ENCODE data around the gene ZNF334.

ZNF334 gene

GRCh38 chr20:46545827-46546138 lies 32.4 kb upstream of the ZNF334 start:
- no peak for DNase-seq (ENCODE audit: low read depth in 2 of 2)

DNA sequence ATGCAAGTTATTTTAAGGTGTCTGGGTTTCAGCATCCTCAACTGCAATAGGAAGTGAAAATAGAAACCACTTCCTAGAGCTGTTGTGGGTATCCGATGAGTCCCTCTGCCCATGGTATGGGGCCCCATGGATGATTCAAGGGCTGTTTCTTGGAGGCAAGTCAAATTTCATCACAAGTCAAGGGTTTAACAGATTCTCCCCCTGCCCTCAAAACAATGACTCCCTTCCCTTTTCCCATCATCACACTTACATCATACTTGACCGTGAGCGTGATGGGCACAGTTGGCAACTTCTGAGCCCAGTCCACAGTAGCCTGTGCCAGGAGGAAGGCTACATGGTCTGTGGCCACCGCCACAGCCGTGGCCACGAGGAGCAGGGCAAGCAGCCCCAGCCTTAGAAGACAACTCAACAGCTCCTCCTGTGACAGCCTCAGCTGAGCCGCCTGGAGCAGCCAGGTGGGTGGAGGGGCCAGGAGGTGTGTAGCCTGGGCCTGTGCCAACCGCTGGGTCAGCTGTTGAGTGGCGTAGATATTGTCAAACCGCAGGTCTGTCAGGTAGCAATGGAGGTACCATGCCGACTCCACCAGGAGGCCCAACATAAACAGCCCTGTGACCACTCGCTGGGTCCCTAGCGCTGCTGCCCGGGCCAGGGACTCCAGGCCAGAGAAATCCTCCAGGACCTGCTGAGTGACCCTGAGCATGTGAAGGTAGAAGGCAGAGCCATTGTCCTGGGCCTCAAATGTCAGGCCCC lies 31.9 kb upstream of the ZNF334 start:
- DNase-seq (ENCODE audit: low read depth in 2 of 2) = peak; percentile 44 to 47

GRCh38 chr20:46544576-46544975 lies 31.2 kb upstream of the ZNF334 start:
- DNase-seq (ENCODE audit: low read depth in 2 of 2) = no peak

- DNase-seq (ENCODE audit: low read depth in 2 of 2) = no peak
Observed at GRCh38 chr20:46543959-46544358, 30.6 kb upstream of the ZNF334 start.

GRCh38 chr20:46543033-46543432 lies 29.7 kb upstream of the ZNF334 start:
- no peak for DNase-seq (ENCODE audit: low read depth in 2 of 2)

DNA sequence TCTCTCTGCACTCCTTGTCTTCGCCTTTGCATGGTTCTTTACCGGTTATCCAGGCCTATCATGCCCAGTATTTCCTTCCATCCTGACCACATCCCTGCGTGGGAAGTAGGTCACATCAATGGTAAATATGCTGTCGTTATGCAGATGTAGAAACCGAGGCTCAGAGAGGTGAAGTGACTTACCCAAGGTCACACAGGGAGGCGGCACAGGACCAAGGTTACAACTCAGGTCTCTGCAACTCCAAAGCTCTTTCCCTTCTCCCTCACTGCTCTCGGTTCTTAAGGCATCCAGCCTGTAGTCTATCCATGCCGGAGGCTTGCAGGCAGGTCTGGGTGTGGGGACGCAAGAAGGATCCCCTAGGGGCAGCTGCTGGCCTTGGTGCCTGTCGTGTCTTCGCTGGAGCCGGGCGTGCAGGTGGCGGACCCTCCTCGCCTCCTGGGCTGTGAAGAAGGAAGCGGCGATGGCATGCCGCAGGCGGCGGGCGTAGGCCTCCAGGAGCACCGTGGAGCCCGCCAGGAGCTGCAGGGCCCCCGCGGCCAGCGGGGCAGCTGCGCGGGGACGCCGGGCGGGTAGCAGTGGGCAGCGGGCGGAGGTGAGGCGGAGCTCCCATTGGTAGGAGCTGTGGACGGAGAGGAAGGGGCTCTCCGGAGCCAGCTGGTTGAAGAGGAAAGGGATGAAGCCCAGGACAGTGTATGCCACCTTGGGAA lies 28.0 kb upstream of the ZNF334 start:
- no peak for DNase-seq (ENCODE audit: low read depth in 2 of 2)

GRCh38 chr20:46539113-46539512 lies 25.8 kb upstream of the ZNF334 start:
- DNase-seq (ENCODE audit: low read depth in 2 of 2) = no peak

DNA sequence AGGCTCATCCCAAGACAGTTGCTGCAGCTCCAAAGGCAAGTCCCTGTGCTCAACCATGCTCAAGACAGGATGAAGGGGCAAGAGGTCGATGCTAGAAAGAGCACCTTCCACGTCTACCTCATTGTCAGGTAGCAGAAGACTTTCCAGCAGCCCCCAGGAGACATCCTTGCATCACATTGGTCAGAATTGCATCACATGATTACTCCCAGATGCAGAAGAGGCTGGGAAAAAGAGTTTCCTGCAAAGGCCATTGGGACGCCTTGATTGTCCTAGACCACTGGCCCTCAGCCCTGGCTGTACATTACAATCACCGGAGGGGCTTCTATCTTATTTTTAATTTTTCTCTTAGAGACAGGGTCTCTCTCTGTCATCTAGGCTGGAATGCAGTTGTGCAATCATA lies 17.3 kb upstream of the ZNF334 start:
- no peak for DNase-seq (ENCODE audit: low read depth in 2 of 2)

GRCh38 chr20:46523696-46524328 lies 10.5 kb upstream of the ZNF334 start:
- DNase-seq (ENCODE audit: low read depth in 2 of 2) = no peak

GRCh38 chr20:46523108-46523507 lies 9.7 kb upstream of the ZNF334 start:
- no peak for DNase-seq (ENCODE audit: low read depth in 2 of 2)

DNA sequence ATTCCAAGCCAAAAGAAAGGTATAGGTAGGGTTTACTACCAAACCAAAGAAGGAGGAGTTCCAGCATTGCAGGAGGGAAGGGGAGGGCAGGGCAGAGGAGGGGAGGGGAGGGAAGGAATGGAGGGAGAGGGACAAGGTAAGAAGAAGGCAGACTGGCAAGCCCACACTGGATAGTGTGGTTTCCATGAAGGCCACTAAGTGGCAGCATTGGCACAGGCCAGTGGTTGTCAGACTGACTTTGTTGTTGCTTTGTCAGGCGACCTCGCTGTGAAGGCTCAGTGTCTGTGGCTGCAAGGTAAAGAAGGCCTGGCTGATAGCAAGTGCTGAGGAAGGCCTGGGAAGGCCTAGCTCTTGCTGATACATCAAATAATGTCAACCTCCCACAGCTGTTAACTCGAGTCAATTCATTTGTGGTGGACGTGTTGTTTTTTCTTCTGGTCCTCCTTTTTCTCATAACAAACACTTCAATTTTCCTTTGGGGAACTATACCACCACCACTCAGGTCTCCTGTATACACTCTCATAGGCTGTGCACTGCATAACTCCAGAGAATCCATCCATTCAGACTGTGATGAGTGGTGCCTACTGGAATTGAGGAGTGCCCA lies 7.7 kb upstream of the ZNF334 start:
- DNase-seq (ENCODE audit: low read depth in 2 of 2) = peak; percentile 14 to 20

GRCh38 chr20:46520540-46520939 lies 7.2 kb upstream of the ZNF334 start:
- DNase-seq (ENCODE audit: low read depth in 2 of 2) = no peak

GRCh38 chr20:46519471-46520068 lies 6.2 kb upstream of the ZNF334 start:
- no peak for DNase-seq (ENCODE audit: low read depth in 2 of 2)

- DNase-seq (ENCODE audit: low read depth in 2 of 2) = no peak
Observed at GRCh38 chr20:46509523-46509922, 3.8 kb downstream of the ZNF334 start.

DNA sequence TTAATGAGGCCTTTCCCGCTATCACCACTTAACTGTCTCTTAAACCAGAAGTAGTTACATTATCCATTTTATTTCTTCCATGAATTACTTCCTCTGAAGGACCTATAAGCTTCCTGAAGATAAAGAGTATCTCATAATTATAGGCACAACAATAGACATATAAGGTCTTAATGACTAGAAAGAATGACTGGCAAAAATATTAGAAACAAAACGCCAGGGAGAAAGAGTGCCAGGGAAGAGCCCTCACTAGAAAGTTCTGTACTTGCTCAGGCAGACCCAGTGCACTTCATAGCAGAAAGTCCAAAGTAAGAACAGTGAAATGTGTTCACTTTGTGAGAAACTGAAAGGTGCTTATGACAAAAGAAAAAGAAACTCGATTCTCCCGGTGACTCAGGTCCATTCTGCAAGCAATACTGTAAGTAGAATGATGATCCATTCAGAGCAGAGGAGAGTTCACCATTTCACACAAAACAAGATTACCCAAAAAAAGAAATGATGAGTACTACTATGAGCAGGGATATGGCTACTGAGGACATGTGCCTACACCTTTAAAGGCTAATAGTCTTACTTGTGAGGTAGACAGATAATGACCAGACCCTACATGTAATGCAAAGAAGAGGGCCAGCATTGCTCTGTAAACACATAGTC lies 5.5 kb downstream of the ZNF334 start:
- DNase-seq (ENCODE audit: low read depth in 2 of 2) = no peak

DNA sequence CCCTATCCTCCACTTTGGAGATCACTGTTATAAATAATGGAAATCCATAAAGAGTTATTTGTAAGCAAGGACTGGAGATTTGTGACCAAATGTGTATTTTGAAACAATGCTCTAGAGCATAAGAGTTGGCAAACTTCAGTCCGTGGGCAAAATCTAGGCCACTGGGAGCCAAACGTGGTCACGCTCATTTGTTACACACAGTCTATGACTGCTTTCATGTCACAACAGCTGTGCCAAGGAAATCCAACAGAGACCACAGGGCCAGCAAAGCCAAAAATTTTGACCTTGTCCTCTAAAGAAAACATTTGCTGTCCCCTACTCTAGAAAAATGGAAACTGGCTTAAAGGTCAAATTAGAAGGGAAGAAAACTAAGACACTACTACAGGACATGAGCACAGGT lies 7.9 kb downstream of the ZNF334 start:
- no peak for DNase-seq (ENCODE audit: low read depth in 2 of 2)

DNA sequence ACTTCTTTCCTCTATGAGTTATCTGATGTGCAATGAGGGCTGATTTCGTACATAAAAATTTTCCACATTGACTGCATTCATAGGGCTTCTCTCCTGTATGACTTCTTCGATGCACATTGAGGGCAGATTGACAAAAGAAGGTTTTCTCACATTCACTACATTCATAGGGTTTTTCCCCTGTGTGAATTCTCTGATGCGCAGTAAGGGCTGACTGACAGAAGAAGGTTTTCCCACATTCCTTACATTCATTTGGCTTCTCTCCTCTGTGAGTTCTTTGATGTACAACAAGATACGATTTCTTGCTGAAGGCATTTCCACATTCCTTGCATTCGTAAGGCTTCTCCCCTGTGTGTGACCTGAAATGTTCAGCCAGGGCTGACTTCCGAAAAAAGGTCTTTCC lies 11.4 kb downstream of the ZNF334 start:
- no peak for DNase-seq (ENCODE audit: low read depth in 2 of 2)

DNA sequence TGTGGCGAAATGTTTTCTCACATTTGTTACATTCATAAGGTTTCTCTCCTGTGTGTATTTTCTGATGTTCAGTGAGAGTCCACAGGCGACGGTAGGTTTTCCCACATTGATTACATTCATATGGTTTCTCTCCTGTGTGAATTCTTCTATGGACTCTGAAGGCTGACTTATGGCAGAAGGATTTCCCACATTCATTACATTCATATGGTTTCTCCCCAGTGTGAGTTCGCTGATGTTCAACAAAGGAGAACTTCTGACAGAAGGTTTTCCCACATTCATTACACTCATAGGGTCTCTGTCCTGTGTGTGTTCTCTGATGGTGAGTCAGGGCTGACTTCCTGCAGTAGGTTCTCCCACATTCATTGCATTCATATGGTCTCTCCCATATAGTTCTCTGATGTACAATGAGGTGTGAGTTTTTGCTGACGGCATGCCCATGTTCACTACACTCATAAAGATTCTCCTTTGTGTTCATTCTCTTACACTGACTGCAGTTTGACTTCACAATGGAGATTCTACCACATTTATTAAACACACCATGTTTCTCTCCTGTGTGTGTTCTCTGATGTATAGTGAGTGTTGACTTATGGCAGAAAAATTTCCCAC lies 11.9 kb downstream of the ZNF334 start:
- DNase-seq (ENCODE audit: low read depth in 2 of 2) = no peak

- no peak for DNase-seq (ENCODE audit: low read depth in 2 of 2)
Observed at GRCh38 chr20:46494077-46494476, 19.3 kb downstream of the ZNF334 start.

- no peak for DNase-seq (ENCODE audit: low read depth in 2 of 2)
Observed at GRCh38 chr20:46491354-46491753, 22.0 kb downstream of the ZNF334 start.

DNA sequence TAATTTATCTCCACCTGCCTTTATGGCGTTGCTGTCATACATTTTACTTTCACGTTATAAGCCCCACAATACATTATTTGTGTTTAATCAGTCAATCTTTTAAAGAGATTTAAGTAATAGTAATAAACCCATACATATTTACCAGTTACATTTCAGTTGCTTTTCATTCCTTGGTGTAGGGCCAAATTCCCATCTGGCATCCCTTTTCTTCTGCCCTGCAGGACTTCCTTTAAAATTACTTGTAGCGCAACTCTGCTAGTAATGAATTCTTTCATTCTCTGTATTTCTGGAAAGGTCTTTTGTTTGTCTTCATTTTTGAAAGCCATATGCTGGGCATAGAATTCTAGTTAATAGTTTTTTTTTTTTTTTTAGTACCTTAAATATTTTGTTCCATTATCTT lies 24.9 kb downstream of the ZNF334 start:
- no peak for DNase-seq (ENCODE audit: low read depth in 2 of 2)
